Gastroesophageal sphincter (tissue), 4 donors: ENCODE measurements around the gene ACOT12. TPM values are rescaled to one million over a fixed set of nuclear protein-coding genes. Genes with fewer than 3 reads are reported as not detected.

Experiments
- ATAC-seq: fragments of 150-250 bp; one replicate; pipeline ENCODE4 v1.9.1; 2016; ENCODE audit warnings: mild to moderate bottlenecking, moderate library complexity
- H3K27ac ChIP-seq, 4 donors: fragments of 200-600 bp; sonication (generic) in 3 of 4; 1 replicate in 3 of 4; 2 replicates in 1 of 4; pipeline ENCODE4 v1.5.1; 2016 to 2019
- H3K27me3 ChIP-seq: fragments of 200-600 bp; sonication (generic); one replicate; pipeline ENCODE4 v1.5.1; 2019
- H3K36me3 ChIP-seq, 2 donors: fragments of 200-600 bp; sonication (generic); one replicate each; pipeline ENCODE4 v1.5.1; 2019; ENCODE audit warnings: control low read depth in 1 of 2
- H3K4me1 ChIP-seq, 3 donors: fragments of 200-600 bp; sonication (generic); 1 replicate in 2 of 3; 2 replicates in 1 of 3; pipeline ENCODE4 v1.5.1; 2016 to 2019; ENCODE audit warnings: control low read depth in 2 of 3
- H3K4me3 ChIP-seq, 2 donors: fragments of 200-600 bp; sonication (generic); one replicate each; pipeline ENCODE4 v1.5.1; 2019; ENCODE audit warnings: mild to moderate bottlenecking in 1 of 2, moderate library complexity in 1 of 2
- H3K9me3 ChIP-seq, 3 donors: fragments of 200-600 bp; sonication (generic); one replicate each; pipeline ENCODE4 v1.5.1; 2017 to 2019; ENCODE audit warnings: control low read depth in 2 of 3
- EP300 ChIP-seq: sonication (generic); formaldehyde crosslinking; IDR thresholded peaks from one replicate; pipeline ENCODE4 v1.6.1; 2017; ENCODE audit warnings: antibody characterized with exemption, mild to moderate bottlenecking
- POLR2A ChIP-seq, 2 donors: fragments of 450-650 bp; IDR thresholded peaks; one replicate each; pipeline ENCODE4 v1.6.1; 2017; ENCODE audit warnings: antibody characterized with exemption in 2 of 2, mild to moderate bottlenecking in 2 of 2, moderate library complexity in 1 of 2
- POLR2AphosphoS5 ChIP-seq: sonication (generic); formaldehyde crosslinking; IDR thresholded peaks from one replicate; pipeline ENCODE4 v1.6.1; 2017; ENCODE audit warnings: antibody characterized with exemption
- WGBS, 2 donors: methylation state at CpG; one replicate each; pipeline ENCODE4 v1.1.5; 2018; ENCODE audit warnings: low coverage in 1 of 2; 5-methylcytosine and 5-hydroxymethylcytosine counted together
- total RNA-seq, 4 donors: library from RNA; depleted of rRNA; stranded (reverse); fragments of >200 nt; gene quantifications; one replicate each; pipeline ENCODE4 v1.1.0, GENCODE V29; 2016
- TF ChIP-seq, protein P1 (sequence below), 4 experiments: fragments of 200-600 bp in 2 of 4; fragments of 450-650 bp in 2 of 4; sonication (generic) in 1 of 4; IDR thresholded peaks; one replicate each; pipeline ENCODE4 v1.5.1; 2017 to 2019; ENCODE audit warnings: antibody characterized with exemption in 4 of 4, mild to moderate bottlenecking in 2 of 4, moderate library complexity in 2 of 4

ACOT12 gene
- total RNA-seq, 4 donors from 2014 or later: not detected

DNA sequence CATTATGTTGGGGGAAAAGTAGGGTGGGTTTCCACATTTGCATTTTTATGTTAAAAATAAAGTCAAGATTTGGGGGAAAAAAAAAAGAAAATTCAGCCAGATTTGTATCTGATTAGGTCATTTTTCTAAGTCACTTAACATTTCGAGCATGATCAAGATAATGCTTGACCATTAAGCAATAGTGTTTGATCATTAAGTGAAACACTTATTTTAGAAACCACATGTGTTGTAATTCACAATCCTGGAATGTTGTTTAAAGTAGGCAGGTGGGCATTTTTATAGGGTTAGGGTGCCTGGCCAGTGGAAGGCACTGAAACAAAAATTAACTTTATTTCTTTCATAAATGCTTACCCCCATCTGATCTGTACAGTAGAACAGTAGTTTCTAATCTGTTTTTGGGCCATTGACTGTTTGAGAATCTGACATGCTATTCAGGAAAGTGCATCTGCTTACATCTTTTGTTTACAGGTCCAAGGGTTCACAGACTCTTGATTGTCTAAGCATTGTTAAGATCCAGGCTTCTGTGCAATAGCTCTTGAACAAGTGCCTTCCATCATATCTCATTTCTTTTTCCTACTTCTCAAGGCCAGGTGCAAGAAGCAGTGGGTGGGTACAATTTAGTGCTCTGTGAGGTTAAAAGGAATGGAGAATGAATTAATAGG lies 83.4 kb downstream of the ACOT12 start:
- ATAC-seq: no peak
- no peak overlapping the region for H3K27ac ChIP-seq
- H3K36me3 ChIP-seq: peaks cover 0 to 66% of the 10 kb centered on the region in 2 donors
- H3K4me3 ChIP-seq: no peak overlapping the region
- peaks cover 0 to 6% (median 0%) of the 10 kb centered on the region in 3 donors for H3K4me1 ChIP-seq
- no peaks in the 10 kb centered on the region for H3K9me3 ChIP-seq
- 70 to 87% methylated on average over 1 of the region's 1 CpG for WGBS, 2 donors
- H3K27me3 ChIP-seq: no peaks in the 10 kb centered on the region
- TF ChIP-seq POLR2A (IDR thresholded peaks at IDR 0.05) (no peak), EP300 (no peak), POLR2AphosphoS5 (no peak)
- TF ChIP-seq, protein P1, sequence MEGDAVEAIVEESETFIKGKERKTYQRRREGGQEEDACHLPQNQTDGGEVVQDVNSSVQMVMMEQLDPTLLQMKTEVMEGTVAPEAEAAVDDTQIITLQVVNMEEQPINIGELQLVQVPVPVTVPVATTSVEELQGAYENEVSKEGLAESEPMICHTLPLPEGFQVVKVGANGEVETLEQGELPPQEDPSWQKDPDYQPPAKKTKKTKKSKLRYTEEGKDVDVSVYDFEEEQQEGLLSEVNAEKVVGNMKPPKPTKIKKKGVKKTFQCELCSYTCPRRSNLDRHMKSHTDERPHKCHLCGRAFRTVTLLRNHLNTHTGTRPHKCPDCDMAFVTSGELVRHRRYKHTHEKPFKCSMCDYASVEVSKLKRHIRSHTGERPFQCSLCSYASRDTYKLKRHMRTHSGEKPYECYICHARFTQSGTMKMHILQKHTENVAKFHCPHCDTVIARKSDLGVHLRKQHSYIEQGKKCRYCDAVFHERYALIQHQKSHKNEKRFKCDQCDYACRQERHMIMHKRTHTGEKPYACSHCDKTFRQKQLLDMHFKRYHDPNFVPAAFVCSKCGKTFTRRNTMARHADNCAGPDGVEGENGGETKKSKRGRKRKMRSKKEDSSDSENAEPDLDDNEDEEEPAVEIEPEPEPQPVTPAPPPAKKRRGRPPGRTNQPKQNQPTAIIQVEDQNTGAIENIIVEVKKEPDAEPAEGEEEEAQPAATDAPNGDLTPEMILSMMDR (IDR thresholded peaks at IDR 0.05): no peak

DNA sequence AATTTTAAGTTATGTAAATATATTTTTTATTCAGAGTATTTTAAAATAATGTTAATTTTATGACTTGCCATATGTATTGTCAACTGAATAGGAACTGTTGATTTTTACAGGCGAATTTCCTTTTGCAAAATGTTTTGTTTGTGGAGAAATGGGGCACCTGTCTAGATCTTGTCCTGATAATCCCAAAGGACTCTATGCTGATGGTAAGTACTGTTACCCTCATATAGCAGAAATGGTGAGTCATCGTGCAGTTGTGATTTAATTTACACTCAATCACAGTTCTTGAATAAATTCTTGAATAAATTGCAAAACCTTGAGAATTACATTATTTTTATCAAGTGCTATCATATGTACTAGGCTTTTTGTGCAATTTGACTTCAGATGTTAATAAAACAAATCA lies 85.1 kb downstream of the ACOT12 start:
- no peak for ATAC-seq
- no peak overlapping the region for H3K4me3 ChIP-seq
- peaks cover 0 to 12% (median 0%) of the 10 kb centered on the region in 3 donors for H3K4me1 ChIP-seq
- TF ChIP-seq POLR2AphosphoS5 (no peak), POLR2A (IDR thresholded peaks at IDR 0.05) (no peak), EP300 (no peak)
- TF ChIP-seq, protein P1 (IDR thresholded peaks at IDR 0.05): no peak
- H3K27ac ChIP-seq: no peak overlapping the region
- no peaks in the 10 kb centered on the region for H3K9me3 ChIP-seq
- no peaks in the 10 kb centered on the region for H3K27me3 ChIP-seq
- H3K36me3 ChIP-seq: peaks cover 0 to 61% of the 10 kb centered on the region in 2 donors
- 83 to 91% methylated on average over 2 of the region's 2 CpGs for WGBS, 2 donors

DNA sequence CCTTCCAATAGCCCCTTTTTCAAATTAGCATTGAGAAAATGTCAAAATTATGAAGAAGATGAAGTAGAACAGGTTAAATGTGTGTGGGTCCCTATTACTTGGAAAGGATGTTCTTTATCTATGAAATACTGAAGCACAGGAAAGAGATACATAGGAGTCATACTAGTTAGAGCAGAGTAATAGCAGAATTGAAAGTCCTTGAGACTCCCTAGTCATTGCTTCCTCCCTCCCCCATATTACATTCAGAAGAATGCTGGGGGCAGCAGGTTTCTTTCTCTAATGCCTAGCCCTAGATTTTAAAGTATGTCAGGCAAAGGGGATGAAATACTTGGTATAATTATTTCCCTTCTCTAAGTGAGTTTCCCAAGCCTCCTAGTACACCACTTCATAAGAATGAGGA lies 88.1 kb downstream of the ACOT12 start:
- peaks cover 0 to 32% of the 10 kb centered on the region in 2 donors for H3K36me3 ChIP-seq
- no peak for TF ChIP-seq EP300
- no peak for TF ChIP-seq POLR2A (IDR thresholded peaks at IDR 0.05)
- no peak for TF ChIP-seq POLR2AphosphoS5
- TF ChIP-seq, protein P1 (IDR thresholded peaks at IDR 0.05): no peak
- H3K4me1 ChIP-seq: peaks cover 0 to 34% (median 4%) of the 10 kb centered on the region in 3 donors
- no peaks in the 10 kb centered on the region for H3K27me3 ChIP-seq
- ATAC-seq: no peak
- H3K9me3 ChIP-seq: no peaks in the 10 kb centered on the region
- H3K27ac ChIP-seq: no peak overlapping the region
- H3K4me3 ChIP-seq: no peak overlapping the region

DNA sequence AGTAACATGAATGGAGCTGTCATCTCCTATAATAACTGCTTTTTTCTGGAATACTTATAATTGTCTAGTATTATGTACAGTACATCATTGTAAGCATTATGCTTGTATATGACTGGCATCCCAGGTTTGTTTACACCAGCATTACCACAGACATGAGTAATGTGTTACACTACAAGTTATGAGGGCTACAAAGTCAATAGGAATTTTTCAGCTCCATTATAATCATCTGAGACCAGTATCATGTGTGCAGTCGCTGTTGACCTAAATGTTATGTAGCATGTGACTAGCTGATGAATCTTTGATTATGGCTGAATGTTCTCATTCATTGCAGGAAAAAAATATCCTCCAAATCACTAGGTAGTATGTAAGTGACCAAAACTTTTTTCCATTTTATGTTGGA lies 90.4 kb downstream of the ACOT12 start:
- Histone ChIP-seq H3K4me3 (no peak overlapping the region), H3K27me3 (no peaks in the 10 kb centered on the region), H3K9me3 (no peaks in the 10 kb centered on the region), H3K36me3 (peaks cover 0 to 11% of the 10 kb centered on the region in 2 donors), H3K27ac (no peak overlapping the region), H3K4me1 (peaks cover 0 to 56% (median 14%) of the 10 kb centered on the region in 3 donors)
- WGBS, 2 donors: 92 to 100% methylated on average over 1 of the region's 1 CpG
- ATAC-seq: no peak
- TF ChIP-seq POLR2AphosphoS5 (no peak), POLR2A (IDR thresholded peaks at IDR 0.05) (no peak), EP300 (no peak)
- TF ChIP-seq, protein P1 (IDR thresholded peaks at IDR 0.05): no peak

DNA sequence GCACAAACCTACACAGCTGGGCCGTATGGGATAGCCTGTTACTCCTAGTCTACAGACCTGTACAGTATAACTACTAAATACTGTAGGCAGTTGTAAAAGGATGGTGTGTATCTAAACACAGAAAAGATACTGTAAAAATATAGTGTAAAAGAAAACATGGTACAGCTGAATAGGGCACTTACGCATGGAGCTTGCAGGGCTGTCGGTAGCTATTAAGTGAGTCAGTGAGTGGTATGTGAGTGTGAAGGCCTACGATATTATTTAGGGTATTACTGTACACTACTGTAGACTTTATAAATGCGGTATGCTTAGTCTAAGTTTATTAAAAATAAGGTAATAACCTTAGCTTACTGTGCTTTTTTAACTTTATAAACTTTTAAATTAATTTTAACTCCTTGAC lies 91.3 kb downstream of the ACOT12 start:
- Histone ChIP-seq H3K4me1 (peaks cover 0 to 60% (median 14%) of the 10 kb centered on the region in 3 donors), H3K9me3 (no peaks in the 10 kb centered on the region), H3K27me3 (no peaks in the 10 kb centered on the region), H3K36me3 (peaks cover 0 to 11% of the 10 kb centered on the region in 2 donors), H3K27ac (no peak overlapping the region), H3K4me3 (peak overlapping the region in 1 of 2 donors; percentile 80)
- no peak for ATAC-seq
- TF ChIP-seq POLR2A (IDR thresholded peaks at IDR 0.05): no peak
- TF ChIP-seq, protein P1 (IDR thresholded peaks at IDR 0.05): no peak
- TF ChIP-seq EP300: no peak
- TF ChIP-seq POLR2AphosphoS5: no peak
- 85 to 94% methylated on average over 4 to 5 of the region's 5 CpGs for WGBS, 2 donors
